Pons (tissue), 1 donor: ENCODE measurements around the gene MCM3.

ENCODE experiments used
- DNase-seq: peaks from one replicate; pipeline ENCODE4 v3.0.0-alpha.2; 2016; ENCODE audit warnings: low spot score

Gene MCM3

GRCh38 chr6:52284460-52285176 is at the start of gene MCM3:
Gene MCM3, minus strand, starts transcription at chr6:52284742. Its CDS starts 68 bp downstream, at chr6:52284674.
- peak; percentile 100 for DNase-seq

GRCh38 chr6:52333840-52334200 is 49.3 kb upstream of the MCM3 start:
- no peak for DNase-seq

- no peak for DNase-seq
Observed at GRCh38 chr6:52331793-52332457, 47.4 kb upstream of the MCM3 start.

- no peak for DNase-seq
Observed at GRCh38 chr6:52330470-52330869, 45.9 kb upstream of the MCM3 start.

- DNase-seq: no peak
Observed at GRCh38 chr6:52328729-52329128, 44.2 kb upstream of the MCM3 start.

GRCh38 chr6:52328303-52328662 is 43.7 kb upstream of the MCM3 start:
- DNase-seq: no peak

GRCh38 chr6:52326540-52327364 is 42.2 kb upstream of the MCM3 start:
- no peak for DNase-seq

GRCh38 chr6:52325695-52326471 is 41.3 kb upstream of the MCM3 start:
- DNase-seq: no peak

GRCh38 chr6:52324189-52324588 is 39.6 kb upstream of the MCM3 start:
- DNase-seq: no peak

GRCh38 chr6:52317841-52318581 is 33.5 kb upstream of the MCM3 start:
- DNase-seq: peak; percentile 26

- no peak for DNase-seq
Observed at GRCh38 chr6:52317211-52317610, 32.7 kb upstream of the MCM3 start.

- no peak for DNase-seq
Observed at GRCh38 chr6:52314752-52315151, 30.2 kb upstream of the MCM3 start.

GRCh38 chr6:52312461-52312860 is 27.9 kb upstream of the MCM3 start:
- DNase-seq: peak; percentile 79

GRCh38 chr6:52310932-52311331 is 26.4 kb upstream of the MCM3 start:
- peak; percentile 95 for DNase-seq

GRCh38 chr6:52307900-52308372 is 23.4 kb upstream of the MCM3 start:
- peak; percentile 38 for DNase-seq

GRCh38 chr6:52306972-52307870 is 22.7 kb upstream of the MCM3 start:
- DNase-seq: no peak

- DNase-seq: peak; percentile 76
Observed at GRCh38 chr6:52305948-52306767, 21.6 kb upstream of the MCM3 start.

GRCh38 chr6:52305411-52305810 is 20.9 kb upstream of the MCM3 start:
- DNase-seq: no peak

GRCh38 chr6:52304983-52305390 is 20.4 kb upstream of the MCM3 start:
- DNase-seq: peak; percentile 74
